ENCODE measurements around the gene FTSJ3.
"Not testable (repeated sequence)": the region's sequence is repeated elsewhere in the genome, so short reads cannot be mapped to it uniquely, and the experiment has no call there.

The FTSJ3 gene

GRCh38 chr17:63827002-63827800, at the start of gene FTSJ3, which contains the start of gene PSMC5:
Gene FTSJ3 (minus strand): TSS chr17:63827663. CDS start chr17:63826902, 761 bp downstream.
Gene PSMC5 (plus strand): TSS chr17:63827431. CDS start chr17:63827491, 60 bp downstream.
- ATAC-seq (peak; percentile 92), DNase-seq (peak; percentile 95)
- H3K27ac Mint-ChIP-seq, result peak within 1 kb of the TSS; percentile 100
- no peaks in the 10 kb centered on the region for H3K9me3 Mint-ChIP-seq
- peaks cover 88% of the 10 kb centered on the region for H3K36me3 Mint-ChIP-seq (ENCODE audit: low read depth)
- peak within 1 kb of the TSS; percentile 100 for H3K4me3 Mint-ChIP-seq
- H3K27me3 Mint-ChIP-seq, result no peaks in the 10 kb centered on the region
- peaks cover 83% of the 10 kb centered on the region for H3K4me1 Mint-ChIP-seq

GRCh38 chr17:63874693-63875092, 47.2 kb upstream of the FTSJ3 start:
- DNase-seq; H3K9me3 Mint-ChIP-seq; H3K27me3 Mint-ChIP-seq; H3K36me3 Mint-ChIP-seq (ENCODE audit: low read depth); ATAC-seq; H3K4me1 Mint-ChIP-seq; H3K27ac Mint-ChIP-seq; H3K4me3 Mint-ChIP-seq: not testable (repeated sequence)

DNA sequence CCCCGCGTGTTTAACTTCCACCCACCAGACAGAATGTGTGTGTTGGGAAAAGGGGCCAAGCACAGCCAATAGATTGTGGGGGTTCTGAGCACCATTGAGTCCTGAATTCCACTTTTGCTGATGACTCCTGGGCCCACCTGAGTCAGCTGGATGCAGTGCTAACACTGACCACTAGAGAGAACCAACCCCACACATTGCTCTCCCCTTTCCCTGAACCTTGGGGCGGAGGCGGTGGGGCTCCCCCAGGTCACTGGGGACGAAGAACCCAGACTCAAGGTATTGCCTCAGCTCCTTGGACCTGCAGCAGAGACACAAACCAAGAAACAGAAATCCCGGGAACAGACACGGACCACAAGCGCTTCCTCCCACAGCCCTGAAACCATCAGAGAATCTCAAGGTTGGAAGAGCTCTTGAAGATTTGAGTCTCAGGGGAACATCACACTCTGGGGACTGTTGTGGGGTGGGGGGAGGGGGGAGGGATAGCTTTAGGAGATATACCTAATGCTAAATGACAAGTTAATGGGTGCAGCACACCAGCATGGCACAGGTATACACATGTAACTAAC, 46.7 kb upstream of the FTSJ3 start:
- H3K9me3 Mint-ChIP-seq; H3K27me3 Mint-ChIP-seq; ATAC-seq; DNase-seq; H3K36me3 Mint-ChIP-seq (ENCODE audit: low read depth); H3K4me1 Mint-ChIP-seq; H3K27ac Mint-ChIP-seq; H3K4me3 Mint-ChIP-seq: not testable (repeated sequence)

DNA sequence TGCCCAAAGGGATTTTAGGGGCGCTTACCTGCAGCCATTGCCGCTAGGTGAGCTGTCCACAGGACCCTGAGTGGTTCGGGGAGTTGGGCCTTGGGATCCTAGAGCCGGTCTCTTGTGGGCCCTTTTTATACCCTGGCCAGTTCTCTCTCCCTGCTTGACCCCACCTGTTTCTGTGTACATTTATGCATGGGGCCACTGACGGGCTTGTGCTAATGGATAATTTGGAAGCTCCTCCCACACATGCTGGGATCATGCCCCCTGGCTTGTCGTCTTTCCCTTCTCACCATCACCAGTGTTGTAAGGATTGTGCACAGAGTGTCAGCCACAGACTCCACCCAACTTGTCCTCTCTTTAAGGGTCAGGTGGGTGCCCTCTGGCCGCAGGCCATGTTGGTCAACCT, 46.1 kb upstream of the FTSJ3 start, which contains the start of gene CSH2:
Gene CSH2, minus strand, starts transcription at position 101 of the 400 bp plus-strand sequence. Its CDS starts 63 bp downstream, at position 38.
- H3K27ac Mint-ChIP-seq; H3K27me3 Mint-ChIP-seq; ATAC-seq; H3K4me1 Mint-ChIP-seq; H3K4me3 Mint-ChIP-seq; H3K9me3 Mint-ChIP-seq; DNase-seq; H3K36me3 Mint-ChIP-seq (ENCODE audit: low read depth): not testable (repeated sequence)

- not testable (repeated sequence) for DNase-seq; H3K4me1 Mint-ChIP-seq; H3K27me3 Mint-ChIP-seq; ATAC-seq; H3K4me3 Mint-ChIP-seq; H3K9me3 Mint-ChIP-seq; H3K27ac Mint-ChIP-seq; H3K36me3 Mint-ChIP-seq (ENCODE audit: low read depth)
Measured at GRCh38 chr17:63871646-63872365, 44.3 kb upstream of the FTSJ3 start.

- not testable (repeated sequence) for ATAC-seq; H3K27me3 Mint-ChIP-seq; H3K27ac Mint-ChIP-seq; H3K4me3 Mint-ChIP-seq; H3K9me3 Mint-ChIP-seq; H3K36me3 Mint-ChIP-seq (ENCODE audit: low read depth); H3K4me1 Mint-ChIP-seq; DNase-seq
Measured at GRCh38 chr17:63870292-63870665, 42.8 kb upstream of the FTSJ3 start.

DNA sequence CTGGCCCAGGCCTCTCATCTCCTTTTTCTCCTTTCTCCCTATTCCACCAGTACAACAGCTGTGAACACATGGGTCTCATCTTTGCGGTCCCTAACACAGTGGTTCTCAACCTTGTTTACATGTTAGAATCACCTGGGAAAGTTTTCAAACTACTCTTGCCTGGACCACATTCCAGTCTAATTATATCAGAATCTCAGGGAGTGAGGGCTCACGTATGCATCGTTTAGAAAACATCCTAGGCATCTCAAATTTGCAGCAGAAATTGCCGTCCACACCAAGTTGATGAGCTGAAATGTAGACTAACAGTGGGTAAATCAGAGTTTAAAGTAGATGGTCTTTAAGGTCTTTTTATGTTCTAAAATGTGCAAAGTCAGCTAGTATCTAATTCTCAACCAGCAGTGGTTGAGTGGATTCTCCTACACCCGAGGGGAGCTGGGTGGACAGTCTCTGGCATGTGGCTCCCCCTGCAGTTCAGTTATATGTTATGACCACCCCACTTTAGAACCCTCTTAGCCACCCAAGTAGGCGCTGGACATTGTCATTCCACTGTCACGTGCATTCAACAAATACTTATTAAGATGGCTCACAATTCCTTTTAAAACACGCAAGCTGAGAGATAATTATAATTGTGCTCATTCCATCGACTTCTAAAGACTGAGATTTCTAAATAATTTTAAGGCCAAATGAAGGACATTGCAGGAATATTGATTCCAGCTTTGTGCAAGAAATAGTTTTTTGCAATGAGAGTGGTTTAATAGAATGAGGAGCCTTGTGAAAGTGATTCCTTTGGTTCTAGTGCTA, 42.2 kb upstream of the FTSJ3 start:
- not testable (repeated sequence) for H3K27ac Mint-ChIP-seq; H3K36me3 Mint-ChIP-seq (ENCODE audit: low read depth); H3K4me3 Mint-ChIP-seq; H3K4me1 Mint-ChIP-seq; ATAC-seq; H3K27me3 Mint-ChIP-seq; DNase-seq; H3K9me3 Mint-ChIP-seq

GRCh38 chr17:63866625-63867024, 39.2 kb upstream of the FTSJ3 start:
- H3K4me1 Mint-ChIP-seq; H3K9me3 Mint-ChIP-seq; DNase-seq; H3K36me3 Mint-ChIP-seq (ENCODE audit: low read depth); H3K27me3 Mint-ChIP-seq; H3K4me3 Mint-ChIP-seq; H3K27ac Mint-ChIP-seq; ATAC-seq: not testable (repeated sequence)

- Mint-ChIP-seq H3K4me3 (no peak overlapping the region), H3K27ac (no peak overlapping the region), H3K27me3 (peaks cover 4% of the 10 kb centered on the region), H3K4me1 (no peaks in the 10 kb centered on the region), H3K36me3 (ENCODE audit: low read depth) (no peaks in the 10 kb centered on the region), H3K9me3 (no peaks in the 10 kb centered on the region)
- ATAC-seq, result no peak
- DNase-seq, result no peak
Measured at GRCh38 chr17:63859257-63859656, 31.8 kb upstream of the FTSJ3 start.

- not testable (repeated sequence) for H3K9me3 Mint-ChIP-seq; H3K36me3 Mint-ChIP-seq (ENCODE audit: low read depth); H3K27me3 Mint-ChIP-seq; DNase-seq; H3K4me1 Mint-ChIP-seq; H3K27ac Mint-ChIP-seq; ATAC-seq; H3K4me3 Mint-ChIP-seq
Measured at GRCh38 chr17:63856425-63856824, 29.0 kb upstream of the FTSJ3 start.

GRCh38 chr17:63855185-63855584, 27.7 kb upstream of the FTSJ3 start:
- Mint-ChIP-seq H3K27ac (no peak overlapping the region), H3K4me3 (no peak overlapping the region), H3K36me3 (ENCODE audit: low read depth) (no peaks in the 10 kb centered on the region), H3K27me3 (no peaks in the 10 kb centered on the region), H3K9me3 (no peaks in the 10 kb centered on the region), H3K4me1 (no peaks in the 10 kb centered on the region)
- no peak for DNase-seq
- no peak for ATAC-seq

- H3K4me1 Mint-ChIP-seq, result no peaks in the 10 kb centered on the region
- H3K36me3 Mint-ChIP-seq (ENCODE audit: low read depth), result no peaks in the 10 kb centered on the region
- no peaks in the 10 kb centered on the region for H3K27me3 Mint-ChIP-seq
- no peak for DNase-seq
- no peak for ATAC-seq
- no peak overlapping the region for H3K4me3 Mint-ChIP-seq
- H3K27ac Mint-ChIP-seq, result no peak overlapping the region
- H3K9me3 Mint-ChIP-seq, result no peaks in the 10 kb centered on the region
Measured at GRCh38 chr17:63854709-63855108, 27.2 kb upstream of the FTSJ3 start.

GRCh38 chr17:63853260-63853659, 25.8 kb upstream of the FTSJ3 start:
- H3K9me3 Mint-ChIP-seq, result peaks cover 5% of the 10 kb centered on the region
- DNase-seq (no peak), ATAC-seq (no peak)
- no peak overlapping the region for H3K27ac Mint-ChIP-seq
- peaks cover 5% of the 10 kb centered on the region for H3K27me3 Mint-ChIP-seq
- peaks cover 8% of the 10 kb centered on the region for H3K4me1 Mint-ChIP-seq
- no peak overlapping the region for H3K4me3 Mint-ChIP-seq
- H3K36me3 Mint-ChIP-seq (ENCODE audit: low read depth), result peaks cover 1% of the 10 kb centered on the region

DNA sequence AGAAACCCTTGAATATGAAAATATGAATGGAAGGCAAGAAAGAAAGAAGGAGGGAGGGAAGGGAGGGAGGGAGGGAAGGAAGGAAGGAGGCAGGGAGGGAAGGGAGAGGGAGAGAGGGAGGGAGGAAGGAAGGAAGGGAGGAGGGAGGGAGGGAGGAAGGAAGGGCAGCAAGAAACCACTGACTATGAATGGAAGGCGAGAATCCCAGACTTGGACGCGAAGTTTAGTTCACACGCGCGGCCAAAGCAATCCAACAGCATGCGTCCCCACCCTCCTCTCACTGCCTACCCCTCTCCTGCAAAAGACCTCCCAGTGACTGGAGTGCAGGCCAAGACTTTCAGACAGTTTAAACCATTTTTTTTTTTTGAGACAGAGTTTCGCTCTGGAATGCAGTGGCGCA, 22.9 kb upstream of the FTSJ3 start:
- peaks cover 7% of the 10 kb centered on the region for H3K36me3 Mint-ChIP-seq (ENCODE audit: low read depth)
- peaks cover 15% of the 10 kb centered on the region for H3K4me1 Mint-ChIP-seq
- peaks cover 5% of the 10 kb centered on the region for H3K27me3 Mint-ChIP-seq
- ATAC-seq, result no peak
- H3K27ac Mint-ChIP-seq, result no peak overlapping the region
- no peak overlapping the region for H3K4me3 Mint-ChIP-seq
- no peak for DNase-seq
- peaks cover 10% of the 10 kb centered on the region for H3K9me3 Mint-ChIP-seq

All from activated naive CD8-positive, alpha-beta T cell treated with anti-CD3 and anti-CD28 coated beads, Interleukin-2, amount 50 U/mL, for 24 hours (primary cell).